ENCODE results near the gene MACROD2.

DNA sequence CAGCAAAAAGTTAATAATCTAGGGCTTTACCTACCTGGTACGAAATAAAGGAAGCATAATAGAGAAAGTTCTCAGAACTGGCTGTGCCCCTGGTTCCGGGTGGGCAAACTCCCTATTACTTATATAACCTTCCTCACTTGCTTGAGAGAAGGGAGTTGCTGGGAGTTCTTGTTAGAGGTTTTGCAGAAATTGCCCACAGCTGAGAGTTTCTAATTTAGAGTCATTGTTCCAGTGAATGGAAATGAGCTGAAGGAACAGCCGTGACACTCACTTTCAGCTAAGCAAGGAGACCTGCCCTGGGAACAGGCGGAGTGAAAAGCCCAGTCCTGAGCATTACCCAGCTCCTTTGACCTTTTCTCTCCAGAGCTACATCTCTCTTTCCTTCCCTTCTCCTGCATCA, 936.7 kb downstream of the MACROD2 start:
- TF ChIP-seq, protein P1, sequence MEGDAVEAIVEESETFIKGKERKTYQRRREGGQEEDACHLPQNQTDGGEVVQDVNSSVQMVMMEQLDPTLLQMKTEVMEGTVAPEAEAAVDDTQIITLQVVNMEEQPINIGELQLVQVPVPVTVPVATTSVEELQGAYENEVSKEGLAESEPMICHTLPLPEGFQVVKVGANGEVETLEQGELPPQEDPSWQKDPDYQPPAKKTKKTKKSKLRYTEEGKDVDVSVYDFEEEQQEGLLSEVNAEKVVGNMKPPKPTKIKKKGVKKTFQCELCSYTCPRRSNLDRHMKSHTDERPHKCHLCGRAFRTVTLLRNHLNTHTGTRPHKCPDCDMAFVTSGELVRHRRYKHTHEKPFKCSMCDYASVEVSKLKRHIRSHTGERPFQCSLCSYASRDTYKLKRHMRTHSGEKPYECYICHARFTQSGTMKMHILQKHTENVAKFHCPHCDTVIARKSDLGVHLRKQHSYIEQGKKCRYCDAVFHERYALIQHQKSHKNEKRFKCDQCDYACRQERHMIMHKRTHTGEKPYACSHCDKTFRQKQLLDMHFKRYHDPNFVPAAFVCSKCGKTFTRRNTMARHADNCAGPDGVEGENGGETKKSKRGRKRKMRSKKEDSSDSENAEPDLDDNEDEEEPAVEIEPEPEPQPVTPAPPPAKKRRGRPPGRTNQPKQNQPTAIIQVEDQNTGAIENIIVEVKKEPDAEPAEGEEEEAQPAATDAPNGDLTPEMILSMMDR (IDR thresholded peaks at IDR 0.05), result no peak
- TF ChIP-seq POLR2AphosphoS5 (IDR thresholded peaks at IDR 0.05), result no peak
- TF ChIP-seq POLR2A (IDR thresholded peaks at IDR 0.05), result no peak
- no peak for TF ChIP-seq EP300 (IDR thresholded peaks at IDR 0.05)
